ENCODE results near the gene ANXA2R.

ANXA2R gene

DNA sequence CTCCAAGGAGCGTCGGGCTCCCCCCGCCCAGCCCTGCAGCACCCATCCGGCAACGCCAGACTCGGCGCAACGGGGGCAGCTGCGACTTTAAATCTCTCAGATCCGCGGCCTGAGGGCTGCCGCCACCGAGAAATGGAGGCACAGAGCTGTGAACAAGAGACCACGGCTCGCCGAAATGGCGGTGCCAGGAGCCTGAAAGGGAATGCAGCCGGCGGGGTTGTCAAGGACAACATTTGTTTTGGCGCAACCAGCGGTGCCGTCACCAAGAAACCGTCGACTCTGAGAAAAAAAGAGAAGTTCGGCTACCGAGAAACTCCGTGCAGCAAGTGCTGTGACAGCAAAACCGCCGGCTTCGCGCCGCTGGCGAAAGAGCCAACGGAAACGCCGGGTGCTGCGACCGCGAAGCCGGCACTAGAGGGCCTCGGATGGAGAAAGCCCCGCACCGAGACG is 2.1 kb upstream of the ANXA2R start:
- no peaks in the 10 kb centered on the region for H3K9me3 ChIP-seq
- H3K27me3 ChIP-seq = no peaks in the 10 kb centered on the region
- no peaks in the 10 kb centered on the region for H3K36me3 ChIP-seq
- peaks cover 0 to 13% (median 2%) of the 10 kb centered on the region in 4 donors for H3K4me1 ChIP-seq
- peak; percentile 68 to 88 for DNase-seq
- peak overlapping the region; percentile 98 for H3K27ac ChIP-seq
- H3K4me3 ChIP-seq = peak overlapping the region; percentile 72 to 77
- TF ChIP-seq, protein P1, sequence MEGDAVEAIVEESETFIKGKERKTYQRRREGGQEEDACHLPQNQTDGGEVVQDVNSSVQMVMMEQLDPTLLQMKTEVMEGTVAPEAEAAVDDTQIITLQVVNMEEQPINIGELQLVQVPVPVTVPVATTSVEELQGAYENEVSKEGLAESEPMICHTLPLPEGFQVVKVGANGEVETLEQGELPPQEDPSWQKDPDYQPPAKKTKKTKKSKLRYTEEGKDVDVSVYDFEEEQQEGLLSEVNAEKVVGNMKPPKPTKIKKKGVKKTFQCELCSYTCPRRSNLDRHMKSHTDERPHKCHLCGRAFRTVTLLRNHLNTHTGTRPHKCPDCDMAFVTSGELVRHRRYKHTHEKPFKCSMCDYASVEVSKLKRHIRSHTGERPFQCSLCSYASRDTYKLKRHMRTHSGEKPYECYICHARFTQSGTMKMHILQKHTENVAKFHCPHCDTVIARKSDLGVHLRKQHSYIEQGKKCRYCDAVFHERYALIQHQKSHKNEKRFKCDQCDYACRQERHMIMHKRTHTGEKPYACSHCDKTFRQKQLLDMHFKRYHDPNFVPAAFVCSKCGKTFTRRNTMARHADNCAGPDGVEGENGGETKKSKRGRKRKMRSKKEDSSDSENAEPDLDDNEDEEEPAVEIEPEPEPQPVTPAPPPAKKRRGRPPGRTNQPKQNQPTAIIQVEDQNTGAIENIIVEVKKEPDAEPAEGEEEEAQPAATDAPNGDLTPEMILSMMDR (IDR thresholded peaks at IDR 0.05) = peak in 1 of 2 experiments; percentile 1
- intact Hi-C loops (cut with DNase I; ENCODE audit: low total_unique reads) = loop anchor here (2.0 to 10.0 kb wide), 4 partner anchors 23 to 127 kb away; no protein-coding TSS in a partner anchor

DNA sequence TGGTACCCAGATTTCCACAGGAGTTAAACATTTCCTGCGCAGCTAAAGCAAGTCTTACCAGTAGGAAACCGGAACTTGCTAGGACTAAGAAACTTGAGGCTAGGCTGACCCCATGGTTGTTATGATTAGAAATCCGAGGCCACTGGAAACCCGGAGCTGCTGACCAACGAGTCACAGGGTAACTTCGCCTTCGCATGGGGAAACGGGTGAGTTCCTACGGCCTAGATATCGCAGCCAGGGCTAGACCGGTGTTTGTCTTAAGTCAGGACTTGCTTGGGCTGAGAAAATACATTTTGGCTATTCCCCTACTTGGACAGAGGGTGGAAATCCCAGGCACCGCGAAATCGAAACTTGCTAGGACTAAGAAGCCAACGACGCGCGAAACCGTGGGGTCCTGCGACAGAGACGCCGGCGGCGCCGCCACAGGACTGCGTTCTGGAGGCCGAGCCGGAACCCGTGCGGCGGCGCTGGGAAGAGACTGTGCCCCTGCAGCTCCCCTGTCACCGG is 1.6 kb upstream of the ANXA2R start:
- Histone ChIP-seq H3K27ac (peak overlapping the region; percentile 98), H3K36me3 (no peaks in the 10 kb centered on the region), H3K4me1 (peaks cover 0 to 13% (median 2%) of the 10 kb centered on the region in 4 donors), H3K27me3 (no peaks in the 10 kb centered on the region), H3K9me3 (no peaks in the 10 kb centered on the region), H3K4me3 (peak overlapping the region; percentile 72 to 77)
- DNase-seq = peak; percentile 60 to 81
- TF ChIP-seq, protein P1 (IDR thresholded peaks at IDR 0.05) = peak in 1 of 2 experiments; percentile 10
- intact Hi-C loops (cut with DNase I; ENCODE audit: low total_unique reads) = loop anchor here (2.0 to 10.0 kb wide), 5 partner anchors 23 to 127 kb away; no protein-coding TSS in a partner anchor

DNA sequence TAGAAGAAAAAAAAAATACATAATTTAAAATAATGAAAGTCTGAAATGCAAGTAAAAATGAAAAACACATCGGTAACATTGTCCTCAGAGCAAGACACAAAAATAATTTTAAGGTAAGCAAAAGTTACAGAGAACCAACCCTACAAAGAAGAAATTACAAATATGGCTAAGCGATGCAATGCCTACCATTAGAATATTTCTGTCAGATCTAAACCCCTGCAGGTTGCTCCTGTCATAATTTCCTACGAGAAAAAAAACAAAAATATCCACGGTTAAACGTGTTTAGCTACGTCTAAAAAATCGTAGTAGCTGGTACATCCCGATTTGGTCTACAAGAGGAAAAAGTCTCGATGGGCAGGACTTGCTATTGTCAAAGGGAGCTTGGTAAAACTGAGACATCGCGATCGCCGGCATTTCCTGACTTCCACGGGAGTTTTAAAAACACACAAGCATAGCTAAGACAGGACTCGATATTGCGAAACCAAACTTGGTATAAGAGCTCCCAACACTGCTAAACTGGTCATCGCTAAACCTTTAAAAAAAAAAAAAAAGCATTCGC is 1.1 kb upstream of the ANXA2R start:
- intact Hi-C loops (cut with DNase I; ENCODE audit: low total_unique reads) = loop anchor here (2.0 to 10.0 kb wide), 4 partner anchors 22 to 126 kb away; no protein-coding TSS in a partner anchor
- no peaks in the 10 kb centered on the region for H3K27me3 ChIP-seq
- peaks cover 0 to 13% (median 2%) of the 10 kb centered on the region in 4 donors for H3K4me1 ChIP-seq
- no peaks in the 10 kb centered on the region for H3K36me3 ChIP-seq
- TF ChIP-seq, protein P1 (IDR thresholded peaks at IDR 0.05) = no peak
- no peaks in the 10 kb centered on the region for H3K9me3 ChIP-seq
- H3K4me3 ChIP-seq = peak overlapping the region; percentile 72 to 77
- H3K27ac ChIP-seq = peak overlapping the region; percentile 98
- DNase-seq = peak in 1 of 2 donors; percentile 79

DNA sequence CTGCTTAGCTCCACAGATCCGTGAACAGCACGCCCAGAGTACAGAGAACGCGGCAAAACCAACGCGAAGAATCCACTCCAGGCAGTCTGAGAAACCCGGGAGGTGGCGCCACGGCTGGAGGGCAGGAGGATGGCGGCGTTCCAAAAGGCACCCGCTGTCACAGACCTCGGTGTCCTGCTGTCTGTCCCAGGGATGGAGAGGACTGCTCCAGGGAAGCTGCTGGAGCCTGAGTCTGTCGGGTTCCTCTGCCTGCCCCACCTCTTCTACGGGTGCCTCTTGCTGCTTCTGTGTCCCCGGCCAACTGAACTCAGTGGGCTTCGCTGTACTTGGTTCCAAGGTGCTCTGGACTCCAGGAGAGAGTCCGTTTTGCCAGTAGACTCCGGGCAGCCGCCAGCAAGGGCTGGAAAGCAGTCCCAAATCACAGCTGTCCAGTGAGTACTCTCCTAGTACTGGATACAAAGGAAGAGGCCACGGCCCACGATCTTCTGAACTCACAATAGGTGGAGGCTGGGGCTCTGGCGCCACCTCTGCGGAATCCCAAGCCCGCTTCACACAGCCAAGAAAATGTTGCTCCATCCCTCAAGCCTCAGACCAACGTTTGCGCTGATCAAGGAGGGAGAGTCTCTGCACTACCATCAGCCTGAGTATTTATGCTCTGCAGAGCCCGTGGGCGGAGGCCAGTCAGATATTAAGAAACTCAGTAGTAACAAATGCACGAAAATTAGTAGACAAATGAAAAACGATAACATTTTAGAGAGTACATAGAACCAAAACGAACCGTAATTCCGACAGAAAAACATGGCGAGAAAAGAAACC is 440 bp downstream of the ANXA2R start:
- Histone ChIP-seq H3K36me3 (no peaks in the 10 kb centered on the region), H3K4me3 (peak overlapping the region; percentile 72 to 77), H3K9me3 (no peaks in the 10 kb centered on the region), H3K4me1 (peaks cover 0 to 13% (median 2%) of the 10 kb centered on the region in 4 donors), H3K27ac (peak overlapping the region; percentile 98), H3K27me3 (no peaks in the 10 kb centered on the region)
- DNase-seq = peak; percentile 77 to 83
- intact Hi-C loops (cut with DNase I; ENCODE audit: low total_unique reads) = loop anchor here (2.0 to 10.0 kb wide), 5 partner anchors 21 to 125 kb away; no protein-coding TSS in a partner anchor
- TF ChIP-seq, protein P1 (IDR thresholded peaks at IDR 0.05) = no peak

DNA sequence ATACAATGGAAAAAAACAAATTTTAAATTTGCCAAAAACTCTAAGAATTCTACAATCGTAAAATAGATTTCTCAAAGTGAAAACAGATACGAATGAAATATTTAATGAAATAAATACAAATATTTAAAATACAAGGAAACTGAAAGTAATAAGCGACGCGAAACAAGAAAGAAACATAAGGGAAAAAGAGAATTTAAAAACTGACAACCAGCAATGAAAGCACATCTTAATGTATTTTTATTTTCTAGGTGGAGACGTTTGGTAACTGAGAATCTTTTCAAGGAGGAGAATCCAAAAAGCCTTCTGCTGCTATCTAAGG is 1.0 kb downstream of the ANXA2R start:
- no peak for DNase-seq
- intact Hi-C loops (cut with DNase I; ENCODE audit: low total_unique reads) = loop anchor here (2.0 kb wide), 1 partner anchor 44 kb away; no protein-coding TSS in a partner anchor
- Histone ChIP-seq H3K27me3 (no peaks in the 10 kb centered on the region), H3K4me3 (peak overlapping the region; percentile 72 to 77), H3K9me3 (no peaks in the 10 kb centered on the region), H3K4me1 (peaks cover 0 to 9% (median under 1%) of the 10 kb centered on the region in 4 donors), H3K27ac (peak overlapping the region; percentile 98), H3K36me3 (no peaks in the 10 kb centered on the region)
- TF ChIP-seq, protein P1 (IDR thresholded peaks at IDR 0.05) = no peak
